ENCODE results near the gene ZNF30.

Gene ZNF30

DNA sequence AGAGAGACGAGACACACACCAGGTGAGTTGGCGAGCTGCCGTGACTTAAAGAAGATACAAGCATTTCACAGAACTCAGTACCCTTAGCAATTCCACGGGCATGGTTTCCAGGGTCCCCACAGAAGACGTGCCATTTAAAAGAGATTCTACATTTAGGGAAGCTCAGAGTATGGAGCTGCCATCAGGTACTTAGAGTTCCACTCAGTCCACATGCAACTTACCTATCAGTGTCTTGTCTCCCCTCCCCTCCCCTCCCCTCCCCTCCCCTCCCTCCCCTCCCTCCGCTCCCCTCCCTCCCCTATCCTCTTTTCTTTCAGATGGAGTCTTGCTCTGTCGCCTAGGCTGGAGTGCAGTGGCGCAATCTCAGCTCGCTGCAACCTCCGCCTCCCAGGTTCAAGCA lies 12.2 kb downstream of the ZNF30 start:
- TF ChIP-seq, protein P1, sequence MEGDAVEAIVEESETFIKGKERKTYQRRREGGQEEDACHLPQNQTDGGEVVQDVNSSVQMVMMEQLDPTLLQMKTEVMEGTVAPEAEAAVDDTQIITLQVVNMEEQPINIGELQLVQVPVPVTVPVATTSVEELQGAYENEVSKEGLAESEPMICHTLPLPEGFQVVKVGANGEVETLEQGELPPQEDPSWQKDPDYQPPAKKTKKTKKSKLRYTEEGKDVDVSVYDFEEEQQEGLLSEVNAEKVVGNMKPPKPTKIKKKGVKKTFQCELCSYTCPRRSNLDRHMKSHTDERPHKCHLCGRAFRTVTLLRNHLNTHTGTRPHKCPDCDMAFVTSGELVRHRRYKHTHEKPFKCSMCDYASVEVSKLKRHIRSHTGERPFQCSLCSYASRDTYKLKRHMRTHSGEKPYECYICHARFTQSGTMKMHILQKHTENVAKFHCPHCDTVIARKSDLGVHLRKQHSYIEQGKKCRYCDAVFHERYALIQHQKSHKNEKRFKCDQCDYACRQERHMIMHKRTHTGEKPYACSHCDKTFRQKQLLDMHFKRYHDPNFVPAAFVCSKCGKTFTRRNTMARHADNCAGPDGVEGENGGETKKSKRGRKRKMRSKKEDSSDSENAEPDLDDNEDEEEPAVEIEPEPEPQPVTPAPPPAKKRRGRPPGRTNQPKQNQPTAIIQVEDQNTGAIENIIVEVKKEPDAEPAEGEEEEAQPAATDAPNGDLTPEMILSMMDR (IDR thresholded peaks at IDR 0.05; ENCODE audit: low read depth, low read length) = no peak
- DNase-seq (ENCODE audit: extremely low read depth, low read depth) = no peak

DNA sequence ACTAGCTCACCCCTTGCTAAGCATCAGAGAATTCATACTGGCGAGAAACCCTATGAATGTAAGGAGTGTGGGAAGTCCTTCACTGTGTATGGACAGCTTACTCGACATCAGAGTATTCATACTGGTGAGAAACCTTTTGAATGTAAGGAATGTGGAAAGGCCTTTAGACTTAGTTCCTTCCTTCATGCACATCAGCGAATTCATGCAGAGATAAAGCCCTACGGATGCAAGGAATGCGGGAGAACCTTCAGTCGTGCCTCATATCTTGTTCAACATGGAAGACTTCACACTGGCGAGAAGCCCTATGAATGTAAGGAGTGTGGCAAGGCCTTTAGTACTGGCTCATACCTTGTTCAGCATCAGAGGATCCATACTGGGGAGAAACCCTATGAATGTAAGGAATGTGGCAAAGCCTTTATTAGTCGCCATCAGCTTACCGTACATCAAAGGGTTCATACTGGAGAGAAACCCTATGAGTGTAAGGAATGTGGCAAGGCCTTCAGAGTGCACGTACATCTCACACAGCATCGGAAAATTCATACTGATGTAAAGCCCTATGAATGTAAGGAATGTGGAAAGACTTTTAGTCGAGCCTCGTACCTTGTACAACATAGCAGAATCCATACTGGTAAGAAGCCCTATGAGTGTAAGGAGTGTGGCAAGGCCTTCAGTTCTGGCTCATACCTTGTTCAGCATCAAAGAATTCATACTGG lies 17.3 kb downstream of the ZNF30 start:
- TF ChIP-seq, protein P1 (IDR thresholded peaks at IDR 0.05; ENCODE audit: low read depth, low read length) = no peak

GRCh38 chr19:34953092-34953491 lies 26.4 kb downstream of the ZNF30 start:
- no peak for DNase-seq (ENCODE audit: extremely low read depth, low read depth)

More for the DNA sequence above, 17.3 kb downstream of the ZNF30 start:
- no peak for DNase-seq (ENCODE audit: extremely low read depth, low read depth)

DNA sequence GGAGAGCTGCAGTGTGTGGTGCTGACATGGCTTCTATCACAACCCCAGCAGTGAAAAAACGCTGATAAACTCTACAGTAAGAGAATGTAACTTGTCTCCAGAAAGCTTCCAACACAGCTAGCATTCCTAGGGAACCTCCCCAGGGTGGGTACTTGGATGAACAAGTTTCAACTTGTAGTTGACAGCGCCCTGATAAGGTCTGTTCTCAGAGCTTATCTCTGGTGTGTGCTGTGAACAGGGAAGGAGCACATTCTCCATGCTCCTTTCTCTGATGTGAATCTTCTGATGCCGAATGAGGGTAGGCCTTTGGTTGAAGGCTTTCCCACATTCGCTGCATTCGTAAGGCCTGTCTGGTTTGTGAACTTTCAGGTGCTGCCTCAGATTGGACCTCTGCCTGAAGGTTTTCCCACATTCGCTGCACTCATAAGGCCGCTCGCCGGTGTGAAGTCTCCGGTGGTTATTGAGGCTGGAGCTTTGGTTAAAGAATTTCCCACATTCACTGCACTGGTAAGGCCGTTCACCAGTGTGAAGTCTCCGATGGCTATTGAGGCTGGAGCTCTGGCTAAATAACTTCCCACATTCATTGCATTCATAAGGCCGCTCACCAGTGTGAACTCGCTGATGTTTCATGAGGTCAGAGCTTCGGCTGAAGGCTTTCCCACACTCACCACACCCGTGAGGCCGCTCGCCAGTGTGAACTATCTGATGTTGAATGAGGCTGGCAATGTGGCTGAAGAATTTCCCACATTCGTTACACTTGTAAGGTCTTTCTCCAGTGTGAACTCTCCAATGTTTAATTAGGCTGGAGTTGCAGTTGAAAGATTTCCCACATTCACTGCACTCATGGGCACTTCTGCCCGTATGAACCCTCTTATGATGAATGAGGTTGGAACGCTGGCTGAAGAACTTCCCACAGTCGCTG lies 31.4 kb downstream of the ZNF30 start:
- TF ChIP-seq, protein P1 (IDR thresholded peaks at IDR 0.05; ENCODE audit: low read depth, low read length) = no peak
- DNase-seq (ENCODE audit: extremely low read depth, low read depth) = no peak

More at GRCh38 chr19:34953092-34953491, 26.4 kb downstream of the ZNF30 start:
- TF ChIP-seq, protein P1 (IDR thresholded peaks at IDR 0.05; ENCODE audit: low read depth, low read length) = no peak

DNA sequence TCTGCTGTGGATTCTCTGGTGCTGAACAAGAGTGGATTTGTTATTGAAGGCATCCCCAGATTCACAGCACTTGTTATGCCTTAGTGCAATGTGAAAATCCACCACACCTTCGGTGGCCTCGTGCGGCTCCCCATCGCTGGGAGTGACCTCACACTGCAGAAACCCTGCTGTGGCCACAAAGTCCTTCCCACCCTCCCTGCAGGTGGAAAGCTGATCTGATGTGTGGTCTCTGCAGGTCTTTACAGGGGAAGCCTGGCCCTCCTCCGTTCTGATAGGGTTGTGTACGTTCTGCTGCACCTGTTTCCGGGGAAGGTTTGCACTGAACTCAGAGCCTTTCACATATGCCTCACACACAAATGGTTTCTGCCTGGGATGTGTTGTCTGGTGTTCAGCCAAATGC lies 32.3 kb downstream of the ZNF30 start:
- TF ChIP-seq, protein P1 (IDR thresholded peaks at IDR 0.05; ENCODE audit: low read depth, low read length) = no peak
- no peak for DNase-seq (ENCODE audit: extremely low read depth, low read depth)

- DNase-seq (ENCODE audit: extremely low read depth, low read depth) = no peak
- TF ChIP-seq, protein P1 (IDR thresholded peaks at IDR 0.05; ENCODE audit: low read depth, low read length) = no peak
Observed at GRCh38 chr19:34960103-34960805, 33.6 kb downstream of the ZNF30 start.

Measured in AG09319 (cell line).